ENCODE measurements around the gene DIAPH2. TPM values are rescaled to one million over a fixed set of nuclear protein-coding genes. Genes with fewer than 3 reads are reported as not detected.
A peak's percentile ranks its signal among the peaks of the same experiment; 100 is the strongest.

DIAPH2 gene
- polyA plus RNA-seq, 10 donors, result 8.5 to 11.5 (median 10.1) TPM

DNA sequence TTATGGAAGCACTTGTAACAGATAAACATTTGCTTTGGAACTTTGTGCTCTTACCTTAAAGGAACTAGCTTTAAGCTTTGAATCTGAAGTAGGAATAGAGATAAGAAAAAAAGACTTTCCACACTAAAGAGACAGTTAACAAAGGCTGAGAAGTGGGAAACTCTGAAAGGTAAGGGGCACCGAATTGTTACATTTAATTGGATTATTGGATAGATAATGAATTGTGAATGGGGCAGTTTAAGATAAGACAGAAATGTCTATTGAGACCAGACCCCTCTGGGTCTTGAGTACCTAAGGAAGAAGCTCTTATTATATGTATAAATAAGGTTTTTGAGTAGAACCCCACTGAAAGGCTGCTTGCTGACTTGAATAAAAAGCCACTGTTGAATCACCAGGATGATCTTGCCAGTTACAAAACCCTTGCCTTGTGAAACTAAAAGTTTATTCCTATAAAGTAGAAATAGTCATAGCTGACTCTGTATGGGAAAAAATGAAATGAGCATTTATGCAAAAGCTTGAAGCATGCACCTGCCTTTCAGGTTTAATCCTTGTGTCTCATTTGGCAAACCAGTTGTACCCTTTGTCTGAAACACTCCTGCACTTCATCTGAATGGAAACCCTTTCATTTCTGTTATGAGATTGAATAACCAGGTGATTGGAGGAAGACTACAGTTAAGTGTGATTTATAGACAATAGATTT lies 622.3 kb downstream of the DIAPH2 start:
- DNase-seq, result no peak

DNA sequence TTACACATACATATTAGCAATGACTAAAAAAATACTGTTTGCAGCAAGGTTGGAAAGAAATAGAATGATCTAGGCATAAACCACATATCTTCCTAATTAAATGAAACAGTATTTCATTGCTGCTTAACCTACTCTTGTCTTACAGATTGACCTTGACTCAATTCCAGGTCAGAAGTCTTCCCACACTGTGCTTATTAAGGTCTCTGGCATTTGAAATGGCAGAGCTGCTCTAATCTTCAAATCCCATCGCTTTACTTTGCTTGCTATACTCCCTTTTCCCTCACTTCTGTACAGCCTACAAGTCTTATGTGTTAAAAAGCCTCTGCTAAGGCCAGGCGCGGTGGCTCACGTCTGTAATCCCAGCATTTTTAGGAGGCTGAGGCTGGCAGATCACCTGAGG lies 623.5 kb downstream of the DIAPH2 start:
- DNase-seq, result no peak

DNA sequence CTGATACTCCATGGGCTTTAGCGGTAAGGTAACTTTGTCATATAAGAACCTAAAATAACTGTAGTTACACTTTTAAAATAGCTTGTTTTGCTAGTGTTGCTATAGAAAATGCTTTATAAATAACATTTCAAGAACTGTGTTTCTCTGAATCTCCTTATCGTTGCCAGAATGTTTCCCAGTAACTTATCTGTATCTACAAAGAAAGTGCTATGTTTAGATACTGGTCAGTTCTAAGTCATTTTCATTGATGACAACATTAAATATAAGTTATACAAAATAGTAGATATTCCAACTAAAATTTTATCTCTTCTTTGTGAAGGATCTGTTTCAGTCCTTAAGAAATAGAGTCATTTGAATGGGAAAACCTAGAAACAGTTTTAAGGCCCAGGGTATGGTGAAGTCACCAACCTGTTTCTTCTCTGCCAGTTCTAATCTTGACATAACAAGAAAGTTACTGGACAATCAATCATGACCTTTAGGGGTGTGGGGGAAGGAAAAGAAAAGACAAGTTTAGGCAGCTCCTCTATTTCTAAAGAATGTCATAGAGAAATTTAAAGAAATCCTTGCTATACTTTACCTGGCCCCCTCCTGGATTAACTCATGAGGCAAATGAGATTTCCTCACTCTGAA lies 625.0 kb downstream of the DIAPH2 start:
- DNase-seq, result no peak

DNA sequence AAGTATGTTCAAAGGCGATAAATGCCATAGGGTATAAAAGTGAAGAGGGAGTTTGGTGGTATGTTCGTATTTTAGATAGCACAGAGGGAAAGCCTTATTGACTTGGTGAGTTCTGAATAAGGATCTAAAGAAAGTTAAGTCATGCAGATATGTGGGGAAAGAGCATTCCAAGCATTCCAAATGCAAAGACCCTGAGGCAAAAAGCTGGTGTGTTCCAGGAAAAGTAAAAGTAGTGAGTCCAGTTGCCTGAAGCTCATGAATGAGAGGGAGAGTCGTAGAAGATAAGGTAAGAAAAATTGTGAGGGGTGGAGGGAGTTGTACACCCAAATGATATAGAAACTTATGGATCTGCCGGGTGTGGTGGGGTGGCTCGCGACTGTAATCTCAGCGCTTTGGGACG lies 625.7 kb downstream of the DIAPH2 start:
- no peak for DNase-seq

DNA sequence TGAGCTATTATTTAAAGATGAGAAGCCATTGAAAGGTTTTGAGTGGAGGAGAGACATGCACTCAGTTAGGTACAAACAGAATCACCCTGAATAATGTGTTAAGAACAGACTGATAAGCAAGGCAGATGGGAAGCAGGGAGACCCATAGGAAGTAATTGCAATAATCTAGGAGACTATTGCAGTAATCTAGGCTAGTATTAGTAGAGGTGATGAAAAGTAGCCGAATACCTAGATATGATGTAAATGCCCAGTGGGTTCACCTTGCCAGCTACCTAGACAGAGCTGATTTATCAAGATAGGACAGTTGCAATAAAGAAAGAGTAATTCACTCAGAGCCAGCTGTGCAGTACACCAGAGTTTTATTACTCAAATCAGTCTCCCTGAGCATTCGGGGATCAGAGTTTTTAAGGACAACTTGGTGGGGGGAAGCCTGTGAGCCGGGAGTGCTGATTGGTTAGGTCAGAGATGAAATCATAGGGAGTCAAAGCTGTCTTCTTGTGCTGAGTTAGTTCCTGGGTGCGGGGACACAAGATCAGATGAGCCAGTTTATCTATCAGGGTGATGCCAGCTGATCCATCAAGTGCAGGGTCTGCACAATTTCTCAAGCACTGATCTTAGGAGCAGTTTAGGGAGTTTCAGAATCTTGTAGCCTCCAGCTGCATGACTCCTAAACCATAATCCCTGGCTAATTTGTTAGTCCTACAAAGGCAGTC lies 626.6 kb downstream of the DIAPH2 start:
- DNase-seq, result no peak

DNA sequence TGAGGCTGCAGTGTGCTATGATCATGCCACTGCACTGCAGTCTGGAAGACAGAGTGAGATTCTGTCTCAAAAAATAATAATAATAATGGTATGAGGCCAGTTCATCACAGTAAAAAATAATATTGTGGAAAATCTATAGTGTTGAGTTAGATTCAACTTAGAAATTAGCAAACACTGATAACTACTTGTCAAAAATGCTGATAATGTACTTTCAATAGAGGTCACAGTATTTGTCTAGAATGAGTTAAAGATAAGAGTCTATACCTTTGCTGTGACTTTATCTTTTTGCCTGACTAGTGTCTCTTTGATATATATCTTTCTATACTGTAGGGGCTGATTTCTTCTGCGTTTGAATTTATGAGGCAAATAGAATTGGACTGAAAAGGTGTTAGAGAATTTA lies 629.7 kb downstream of the DIAPH2 start:
- DNase-seq, result no peak

DNA sequence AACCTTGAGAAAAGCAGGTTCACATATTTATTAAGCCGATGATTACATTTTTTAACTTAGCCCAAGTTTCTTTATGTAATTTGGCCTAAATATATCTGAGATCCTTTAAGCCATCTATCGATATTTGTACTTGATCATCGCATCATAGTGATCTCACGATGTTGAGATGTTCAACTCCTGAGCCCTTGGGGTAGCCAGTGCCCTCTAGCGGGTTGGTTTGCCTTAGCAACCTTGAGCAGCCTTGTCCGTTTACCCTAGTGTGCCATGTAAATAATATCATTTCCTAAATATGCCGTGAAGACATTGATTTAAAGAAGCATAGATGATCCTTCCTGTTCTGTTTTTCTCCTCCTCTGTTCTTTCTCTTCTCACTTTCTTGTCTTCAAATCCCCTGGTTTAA lies 631.3 kb downstream of the DIAPH2 start:
- DNase-seq, result no peak

GRCh38 chrX:97320305-97320704 lies 635.7 kb downstream of the DIAPH2 start:
- no peak for DNase-seq

DNA sequence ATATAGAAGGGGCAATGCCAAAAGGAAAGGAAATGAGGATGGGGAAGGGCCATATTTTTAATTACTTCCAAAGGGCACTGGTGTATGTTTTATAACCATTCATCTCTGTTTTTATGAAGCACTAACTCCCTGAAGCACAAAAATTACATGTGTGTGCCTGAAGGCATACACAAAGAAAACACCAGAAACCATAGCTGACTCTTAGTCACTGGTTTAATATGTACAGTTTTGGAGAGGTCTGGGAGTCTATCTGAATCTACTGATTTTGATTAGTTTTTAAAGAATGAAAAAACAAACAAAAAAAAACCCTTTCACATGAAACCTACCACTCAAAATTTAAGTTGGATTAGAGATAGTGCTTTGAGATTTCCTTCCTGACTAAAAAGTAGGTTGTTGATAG lies 637.8 kb downstream of the DIAPH2 start:
- no peak for DNase-seq

- DNase-seq, result no peak
Observed at GRCh38 chrX:97326456-97326855, 641.8 kb downstream of the DIAPH2 start.

- DNase-seq, result no peak
Observed at GRCh38 chrX:97328853-97329390, 644.3 kb downstream of the DIAPH2 start.

DNA sequence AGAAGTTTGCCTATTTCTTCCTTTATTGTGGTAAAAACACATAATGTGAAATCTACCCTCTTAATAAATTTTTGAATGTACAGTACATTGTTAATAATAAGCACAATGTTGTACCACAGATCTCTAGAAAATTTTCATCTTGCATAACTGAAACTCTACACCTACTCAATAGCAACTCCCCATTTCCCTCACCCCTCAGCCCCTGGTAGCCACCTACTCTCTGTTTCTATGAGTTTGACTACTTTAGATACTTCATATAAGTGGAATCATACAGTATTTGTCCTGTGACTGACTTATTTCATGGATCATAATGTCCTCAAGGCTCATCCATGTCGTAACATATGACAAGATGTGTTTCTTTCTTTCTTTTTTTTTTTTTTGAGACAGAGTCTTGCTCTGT lies 645.5 kb downstream of the DIAPH2 start:
- DNase-seq, result no peak

GRCh38 chrX:97332963-97333362 lies 648.3 kb downstream of the DIAPH2 start:
- DNase-seq, result no peak

GRCh38 chrX:97334850-97335249 lies 650.2 kb downstream of the DIAPH2 start:
- no peak for DNase-seq

GRCh38 chrX:97344724-97345123 lies 660.1 kb downstream of the DIAPH2 start:
- no peak for DNase-seq

DNA sequence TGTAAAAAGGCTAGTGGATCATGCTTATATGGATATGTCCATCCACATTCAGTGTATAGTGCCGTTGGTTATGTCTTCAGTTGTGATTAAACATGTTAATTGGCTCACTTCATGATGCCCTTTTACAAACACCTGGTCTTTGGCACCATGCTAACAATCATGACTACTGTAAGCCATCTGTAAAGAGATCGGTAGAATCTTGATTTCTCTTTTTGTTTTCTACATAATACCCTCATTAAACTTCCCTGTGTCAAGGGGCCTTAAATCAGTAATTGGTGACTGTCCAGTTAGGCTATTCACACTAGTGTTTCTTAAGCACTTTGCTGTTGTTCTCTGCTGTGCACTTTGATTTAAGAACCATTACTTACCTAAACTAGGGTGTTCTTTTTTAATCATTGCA lies 674.3 kb downstream of the DIAPH2 start:
- DNase-seq, result no peak

- no peak for DNase-seq
Observed at GRCh38 chrX:97363843-97364242, 679.2 kb downstream of the DIAPH2 start.

DNA sequence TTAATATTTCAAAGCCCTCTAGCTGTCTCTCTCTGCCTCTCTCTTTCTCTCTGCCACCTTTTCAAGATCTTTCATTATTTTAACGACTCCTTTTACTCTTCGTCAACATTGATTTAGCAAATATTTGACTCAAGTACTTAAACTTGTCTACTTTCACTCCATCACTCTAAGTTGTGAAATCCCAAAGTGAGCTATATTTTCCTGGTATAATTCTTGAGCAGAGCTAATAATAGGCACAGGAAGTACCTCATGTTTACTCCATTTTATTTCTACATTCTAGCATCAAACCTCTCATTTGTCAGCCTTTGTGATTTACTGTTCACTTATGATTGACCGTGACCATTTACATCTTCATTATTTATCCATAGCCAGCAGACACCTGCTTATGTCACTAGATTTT lies 681.6 kb downstream of the DIAPH2 start:
- DNase-seq, result no peak

GRCh38 chrX:97367125-97367524 lies 682.5 kb downstream of the DIAPH2 start:
- peak; percentile 15 to 71 (median 22) for DNase-seq

DNA sequence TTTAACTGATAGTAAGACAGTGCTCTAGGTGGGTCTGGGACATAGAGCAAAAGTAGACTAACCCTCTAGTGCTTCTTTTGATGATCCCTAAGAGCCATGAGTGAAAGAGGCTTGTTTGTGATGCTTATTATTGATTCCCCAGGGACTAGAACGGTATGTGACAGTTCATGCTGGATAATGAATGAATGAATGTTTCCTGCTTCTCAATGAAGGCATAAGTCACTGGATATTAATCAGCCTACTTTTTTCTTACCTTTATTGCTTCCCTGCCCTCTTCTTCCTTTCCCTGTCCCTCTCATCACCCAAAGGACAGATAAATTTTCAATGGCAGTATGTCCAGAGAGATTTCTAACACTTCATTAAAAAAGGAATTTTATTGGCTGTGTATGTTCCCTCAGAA lies 685.3 kb downstream of the DIAPH2 start:
- no peak for DNase-seq

DNA sequence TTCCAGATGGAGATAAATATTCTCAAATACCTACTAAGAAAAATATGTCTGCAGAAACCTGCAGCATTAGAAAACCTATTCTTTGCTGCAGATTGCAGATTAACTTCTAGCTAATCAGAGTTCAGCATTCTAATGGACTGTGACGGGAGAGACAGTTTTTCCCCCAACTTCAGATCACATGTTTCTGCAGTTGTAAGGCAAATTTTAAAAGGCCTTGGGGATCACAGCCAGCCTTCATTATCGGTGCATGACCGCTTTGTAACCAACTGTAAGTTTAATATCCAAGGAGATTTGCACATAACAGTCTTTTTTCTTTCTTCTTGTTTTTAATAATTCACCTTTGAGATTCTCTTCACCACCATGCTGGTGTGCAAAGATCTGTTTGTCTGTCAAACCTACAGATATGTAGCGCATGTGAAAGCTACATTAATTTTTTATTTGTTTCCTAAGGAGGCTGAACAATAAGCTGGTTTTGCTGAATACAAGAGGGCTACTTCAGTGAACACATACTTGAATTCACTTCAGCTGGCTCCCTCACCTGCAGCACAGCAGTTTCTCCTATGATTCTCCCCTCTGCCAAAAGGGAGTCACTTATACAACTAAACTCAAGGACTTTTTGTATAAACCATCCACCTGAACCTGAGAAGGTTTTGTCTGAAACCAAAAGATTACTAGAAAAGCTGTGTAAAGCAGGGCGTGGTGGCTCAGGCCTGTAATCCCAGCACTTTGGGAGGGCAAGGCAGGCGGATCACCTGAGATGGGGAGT lies 687.5 kb downstream of the DIAPH2 start:
- no peak for DNase-seq

DNA sequence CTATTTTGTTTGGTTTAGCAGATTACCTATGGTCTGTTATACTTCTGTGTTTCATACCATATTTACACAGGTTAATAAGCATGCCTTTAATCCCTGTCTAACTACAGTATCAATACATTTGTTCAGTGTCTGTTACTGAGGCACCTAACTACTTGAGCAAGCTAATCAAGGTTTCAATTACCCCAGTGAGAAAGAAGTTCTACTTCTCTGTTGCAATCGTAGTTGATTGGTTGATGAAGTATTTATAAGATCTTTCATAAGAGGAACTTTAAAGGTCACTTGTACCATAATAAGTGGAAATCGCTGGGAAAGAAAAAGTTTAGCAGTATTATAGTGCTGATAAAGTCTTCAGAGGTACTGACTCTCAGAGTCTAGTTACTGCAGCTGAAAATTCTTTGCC lies 689.6 kb downstream of the DIAPH2 start:
- no peak for DNase-seq

All from muscle of back (tissue), 11 donors.